ENCODE measurements around the gene RFX8.

DNA sequence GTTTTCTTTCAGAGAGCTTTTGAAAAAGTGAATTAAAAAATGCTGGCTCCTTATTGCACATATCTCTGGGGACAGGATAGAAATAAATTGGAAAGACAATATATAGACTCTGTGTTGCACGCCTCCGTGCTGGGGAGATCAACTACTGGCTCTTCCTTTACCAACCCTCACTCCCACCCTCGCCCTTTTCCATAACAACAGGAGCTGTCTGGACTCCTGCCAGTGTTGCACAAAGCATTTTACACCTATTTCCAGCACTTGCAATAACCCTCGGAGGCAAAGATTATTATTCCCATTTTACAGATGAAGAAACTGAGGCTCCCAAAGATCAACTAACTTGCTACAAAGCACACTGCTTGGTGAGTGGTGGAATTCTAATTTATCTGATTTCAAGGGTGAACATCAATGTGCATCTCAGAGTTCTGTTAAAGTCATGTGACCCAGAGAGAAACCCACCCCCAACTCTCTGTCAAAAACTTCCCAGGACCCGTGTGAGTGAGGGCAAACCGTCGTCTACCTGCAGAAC is 91.8 kb downstream of the RFX8 start:
- TF ChIP-seq ZNF121 (CRISPR knock-in tag; conservative IDR thresholded peaks at IDR 0.05) (no peak), RBM14 (IDR thresholded peaks at IDR 0.05; ENCODE audit: borderline replicate concordance, insufficient read depth, low read depth, low read length) (no peak)

All from K562 (cell line).